ENCODE data around the gene YPEL1. TPM values are rescaled to one million over a fixed set of nuclear protein-coding genes. Genes with fewer than 3 reads are reported as not detected.

Gene YPEL1
- total RNA-seq, 1 donor from 2014 or later: 0.26 TPM

- H3K4me3 ChIP-seq (ENCODE audit: low read depth, low read length): no peak overlapping the region
- H3K27me3 ChIP-seq (ENCODE audit: control insufficient read depth, insufficient read depth, low read length): no peaks in the 10 kb centered on the region
- FAIRE-seq (no peak), DNase-seq (ENCODE audit: low read depth) (no peak)
- TF ChIP-seq CTCF (IDR thresholded peaks at IDR 0.05; ENCODE audit: insufficient read depth, low read length, severe bottlenecking): no peak
- no peaks in the 10 kb centered on the region for H3K36me3 ChIP-seq (ENCODE audit: control insufficient read depth, insufficient read depth, low read length)
These were observed 32.6 kb downstream of the YPEL1 start for GRCh38 chr22:21702700-21703683.

- H3K36me3 ChIP-seq (ENCODE audit: control insufficient read depth, insufficient read depth, low read length): peaks cover 3% of the 10 kb centered on the region
- DNase-seq (ENCODE audit: low read depth) (no peak), FAIRE-seq (no peak)
- no peaks in the 10 kb centered on the region for H3K27me3 ChIP-seq (ENCODE audit: control insufficient read depth, insufficient read depth, low read length)
- no peak overlapping the region for H3K4me3 ChIP-seq (ENCODE audit: low read depth, low read length)
- TF ChIP-seq CTCF (IDR thresholded peaks at IDR 0.05; ENCODE audit: insufficient read depth, low read length, severe bottlenecking): no peak
These were observed 33.5 kb downstream of the YPEL1 start for GRCh38 chr22:21702094-21702493.

GRCh38 chr22:21701384-21701971 lies 34.1 kb downstream of the YPEL1 start:
- Histone ChIP-seq H3K27me3 (ENCODE audit: control insufficient read depth, insufficient read depth, low read length) (no peaks in the 10 kb centered on the region), H3K36me3 (ENCODE audit: control insufficient read depth, insufficient read depth, low read length) (peaks cover 7% of the 10 kb centered on the region), H3K4me3 (ENCODE audit: low read depth, low read length) (no peak overlapping the region)
- FAIRE-seq (peak; percentile 50), DNase-seq (ENCODE audit: low read depth) (no peak)
- no peak for TF ChIP-seq CTCF (IDR thresholded peaks at IDR 0.05; ENCODE audit: insufficient read depth, low read length, severe bottlenecking)

- Histone ChIP-seq H3K36me3 (ENCODE audit: control insufficient read depth, insufficient read depth, low read length) (peaks cover 12% of the 10 kb centered on the region), H3K27me3 (ENCODE audit: control insufficient read depth, insufficient read depth, low read length) (no peaks in the 10 kb centered on the region), H3K4me3 (ENCODE audit: low read depth, low read length) (no peak overlapping the region)
- no peak for TF ChIP-seq CTCF (IDR thresholded peaks at IDR 0.05; ENCODE audit: insufficient read depth, low read length, severe bottlenecking)
- FAIRE-seq: no peak
- DNase-seq (ENCODE audit: low read depth): no peak
These were observed 34.8 kb downstream of the YPEL1 start for GRCh38 chr22:21700822-21701221.

- DNase-seq (ENCODE audit: low read depth): no peak
- no peak for TF ChIP-seq CTCF (IDR thresholded peaks at IDR 0.05; ENCODE audit: insufficient read depth, low read length, severe bottlenecking)
- H3K36me3 ChIP-seq (ENCODE audit: control insufficient read depth, insufficient read depth, low read length): peaks cover 19% of the 10 kb centered on the region
- no peak for FAIRE-seq
- no peak overlapping the region for H3K4me3 ChIP-seq (ENCODE audit: low read depth, low read length)
- H3K27me3 ChIP-seq (ENCODE audit: control insufficient read depth, insufficient read depth, low read length): no peaks in the 10 kb centered on the region
These were observed 36.0 kb downstream of the YPEL1 start for GRCh38 chr22:21699643-21700042.

Data from bronchial epithelial cell (primary cell).